NOMO-1 (cell line): ENCODE data around the gene UACA.
"Not testable (repeated sequence)": the region's sequence is repeated elsewhere in the genome, so short reads cannot be mapped to it uniquely, and the experiment has no call there.

ENCODE experiments used
- DNase-seq, 2 experiments: peaks; one replicate each; lab custom pipeline; 2025; ENCODE audit not compliant: unreplicated experiment in 2 of 2; lab: John Stamatoyannopoulos, UW

The UACA gene

DNA sequence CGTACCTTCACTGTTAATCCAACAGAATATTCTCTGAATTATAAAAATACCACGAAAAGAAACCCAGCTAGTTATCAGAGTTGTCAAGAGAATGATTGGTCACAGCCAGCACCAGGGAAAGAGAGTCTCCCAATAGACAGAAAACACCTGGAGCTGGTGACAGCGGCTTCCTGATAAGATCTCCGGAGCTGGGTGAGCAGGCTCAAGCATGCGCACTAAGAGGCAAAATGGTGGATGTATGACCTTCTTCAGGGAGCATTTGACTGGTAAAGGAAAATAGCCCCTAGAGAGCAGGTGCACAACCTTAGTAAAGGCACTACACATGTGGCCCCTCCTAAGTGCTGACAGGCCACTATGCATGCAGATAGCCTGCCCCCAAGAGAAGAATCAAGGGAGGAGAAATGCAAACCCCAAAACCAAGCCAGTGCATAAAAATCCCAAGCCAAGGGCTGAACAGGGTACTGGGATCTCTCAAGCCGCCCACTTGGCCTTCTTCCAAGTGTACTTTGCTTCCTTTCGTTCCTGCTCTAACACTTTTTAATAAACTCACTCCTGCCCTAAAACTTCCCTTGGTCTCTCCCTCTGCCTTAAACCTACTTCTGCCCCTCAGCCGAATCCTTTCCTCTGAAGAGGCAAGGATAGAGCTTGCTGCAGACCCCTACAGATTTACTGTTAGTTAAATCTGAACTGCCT, 93.2 kb downstream of the UACA start:
- DNase-seq: no peak

DNA sequence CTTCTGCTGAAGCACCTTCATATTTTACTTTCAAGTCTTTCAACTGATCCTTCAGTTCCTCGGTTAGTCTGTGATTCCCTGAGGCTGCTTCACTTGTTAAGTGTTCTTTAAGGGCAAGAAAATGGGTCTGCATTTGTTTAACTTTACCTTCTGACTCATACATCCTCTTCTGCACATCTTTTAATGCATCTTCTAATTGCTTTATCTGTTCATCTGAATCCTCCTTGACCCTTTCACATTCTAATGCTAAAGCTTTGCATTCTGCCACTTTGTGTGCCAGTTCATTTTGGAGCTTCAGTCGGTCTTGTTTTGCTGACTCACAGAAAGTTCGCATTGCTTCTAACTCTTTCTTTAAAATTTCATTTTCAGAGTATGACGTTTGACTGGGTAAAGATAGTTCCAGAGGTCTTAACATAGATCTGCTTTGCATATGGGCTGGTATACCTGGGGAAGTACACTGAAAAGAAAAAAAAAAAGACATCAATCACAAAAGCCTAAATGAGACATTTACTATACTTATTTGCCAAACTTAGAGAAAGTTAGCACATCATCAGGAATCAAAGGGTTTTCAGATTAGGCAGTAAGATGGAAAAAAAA, 94.3 kb downstream of the UACA start:
- DNase-seq: no peak

DNA sequence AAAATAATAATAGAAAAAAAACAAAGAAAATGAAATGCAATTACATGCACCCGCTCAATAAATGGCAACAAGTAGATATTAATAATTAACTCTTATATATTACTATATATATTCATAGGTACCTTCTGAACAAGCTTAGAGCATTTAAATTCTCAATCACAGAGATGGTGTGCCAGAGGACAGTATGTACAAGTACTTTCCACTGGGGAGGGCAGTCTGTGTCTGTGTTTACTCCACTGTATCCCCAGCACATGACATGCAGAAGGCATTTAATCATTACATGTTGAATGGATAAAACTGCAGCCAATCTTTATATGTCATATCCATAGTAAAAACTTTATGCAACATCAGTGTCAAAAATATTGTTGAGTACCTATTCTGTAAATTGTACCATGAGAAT, 97.8 kb downstream of the UACA start:
- no peak for DNase-seq

DNA sequence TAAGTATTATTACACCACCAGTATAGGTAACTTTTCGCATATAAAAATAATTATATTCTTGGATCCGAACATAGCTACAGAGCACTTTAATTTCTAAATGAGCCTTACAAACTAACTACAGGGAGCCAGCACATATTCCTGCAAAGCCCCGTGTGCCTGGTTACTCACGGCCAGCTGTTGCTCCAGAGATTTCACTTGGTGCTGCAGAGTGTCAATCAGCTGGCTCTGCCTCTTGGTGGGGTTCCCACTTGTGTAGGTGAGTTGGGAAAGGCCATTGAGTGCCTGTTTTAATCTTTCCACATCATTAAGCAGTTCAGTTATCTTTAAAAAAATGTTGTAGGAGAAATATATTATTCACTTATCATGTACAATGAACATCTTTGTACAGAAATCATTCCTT, 98.9 kb downstream of the UACA start:
- DNase-seq: no peak

DNA sequence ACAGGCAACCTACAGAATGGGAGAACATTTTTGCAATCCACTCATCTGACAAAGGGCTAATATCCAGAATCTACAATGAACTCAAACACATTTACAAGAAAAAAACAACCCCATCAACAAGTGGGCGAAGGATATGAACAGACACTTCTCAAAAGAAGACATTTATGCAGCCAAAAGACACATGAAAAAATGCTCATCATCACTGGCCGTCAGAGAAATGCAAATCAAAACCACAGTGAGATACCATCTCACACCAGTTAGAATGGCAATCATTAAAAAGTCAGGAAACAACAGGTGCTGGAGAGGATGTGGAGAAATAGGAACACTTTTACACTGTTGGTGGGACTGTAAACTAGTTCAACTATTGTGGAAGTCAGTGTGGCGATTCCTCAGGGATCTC, 100.3 kb downstream of the UACA start:
- DNase-seq: not testable (repeated sequence)

DNA sequence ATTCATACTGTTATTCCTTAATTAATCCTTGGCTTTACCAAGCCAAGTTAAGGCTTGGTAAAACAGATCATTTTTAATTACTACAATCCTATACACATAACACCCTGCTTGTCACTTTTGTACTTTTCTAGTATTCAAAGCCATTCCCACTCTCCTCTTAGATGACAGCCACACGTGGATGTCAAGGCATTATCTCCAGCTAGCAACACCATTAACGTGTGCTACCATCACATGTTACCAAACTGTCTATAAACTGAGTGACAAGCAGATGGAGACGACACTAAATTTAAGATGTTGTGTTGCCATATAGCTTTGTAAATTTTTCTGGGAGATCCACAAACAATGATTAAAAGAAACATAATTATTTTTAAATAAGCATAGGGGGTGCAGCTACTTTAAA, 103.7 kb downstream of the UACA start:
- no peak for DNase-seq

DNA sequence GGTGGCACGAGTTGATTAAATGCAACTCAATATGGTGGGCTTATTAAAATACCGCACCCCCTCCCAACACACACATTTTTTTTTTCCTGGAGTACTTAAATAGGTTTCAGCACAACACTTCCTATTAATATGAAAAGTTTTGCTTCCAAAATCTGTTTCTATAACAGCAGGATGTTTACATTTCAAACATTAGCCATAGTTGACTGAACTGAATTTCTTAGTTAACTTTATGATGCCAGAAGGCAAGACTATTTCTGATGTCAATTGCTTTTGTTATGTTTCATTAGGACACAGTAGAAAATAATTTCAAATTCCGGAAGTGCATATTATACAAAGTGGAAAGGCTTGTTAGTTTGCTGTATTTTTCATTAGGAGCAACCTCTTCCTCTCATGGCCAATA, 104.7 kb downstream of the UACA start:
- DNase-seq: no peak

DNA sequence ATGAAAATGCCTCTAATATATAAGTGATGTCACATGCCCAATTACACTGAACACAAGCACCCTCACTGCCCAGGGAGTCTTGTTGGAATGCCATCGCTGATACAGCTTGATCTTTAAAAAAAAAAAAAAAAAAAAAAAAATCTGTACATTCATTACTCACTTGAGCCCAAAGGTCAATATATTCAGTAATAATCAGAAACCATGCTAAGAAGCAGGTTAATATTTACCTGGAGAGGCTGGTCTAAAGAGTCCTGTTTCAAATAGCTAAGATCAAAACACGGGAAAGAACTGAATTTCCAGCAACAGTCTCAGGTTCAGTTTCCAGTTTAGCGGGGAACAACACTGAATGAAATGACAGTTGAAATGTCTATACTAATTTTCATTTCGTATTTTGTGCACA, 109.9 kb downstream of the UACA start:
- no peak for DNase-seq

DNA sequence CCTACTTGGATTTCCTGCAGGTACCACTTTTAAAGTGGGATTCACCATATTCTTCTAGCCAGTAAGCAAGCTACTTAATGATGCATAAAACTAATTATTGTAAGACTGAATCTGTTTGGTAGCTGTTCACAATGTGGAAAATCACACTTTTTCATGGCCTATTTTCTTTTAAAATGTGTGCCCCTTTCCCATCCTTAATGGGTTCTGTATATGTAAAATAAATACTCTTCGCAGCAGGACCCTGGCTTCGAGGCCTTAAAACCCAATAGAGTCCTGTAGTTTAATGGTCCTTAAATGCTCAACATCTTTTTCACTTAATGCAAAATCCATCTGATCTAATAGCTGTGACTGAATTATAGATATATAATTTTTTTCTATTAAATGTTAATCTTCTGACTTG, 111.0 kb downstream of the UACA start:
- no peak for DNase-seq

DNA sequence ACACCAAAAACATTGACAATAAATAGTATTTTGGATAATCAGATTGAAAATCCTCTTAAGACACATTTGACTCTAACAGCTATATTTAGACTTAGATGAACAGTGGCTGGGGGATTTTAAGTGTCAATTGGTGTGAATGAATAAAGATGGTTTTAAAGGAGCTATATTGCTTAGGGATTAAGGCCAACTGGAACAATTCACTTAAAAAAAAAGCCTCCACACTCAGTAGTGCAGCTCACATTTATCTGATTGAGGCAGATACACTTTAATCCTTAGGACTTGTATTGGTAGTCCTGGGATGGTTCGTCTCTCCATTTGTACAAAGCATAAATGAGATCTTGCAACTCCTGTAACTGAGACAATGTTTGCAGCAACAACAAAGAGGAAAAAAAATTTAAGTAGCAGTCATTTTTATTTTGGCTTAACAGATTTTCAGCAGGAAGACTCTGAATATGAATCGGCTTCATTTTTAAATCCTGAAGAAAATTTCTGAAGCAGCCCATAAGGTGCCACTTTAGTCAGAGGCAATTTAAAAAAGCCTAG, 112.0 kb downstream of the UACA start:
- no peak for DNase-seq

DNA sequence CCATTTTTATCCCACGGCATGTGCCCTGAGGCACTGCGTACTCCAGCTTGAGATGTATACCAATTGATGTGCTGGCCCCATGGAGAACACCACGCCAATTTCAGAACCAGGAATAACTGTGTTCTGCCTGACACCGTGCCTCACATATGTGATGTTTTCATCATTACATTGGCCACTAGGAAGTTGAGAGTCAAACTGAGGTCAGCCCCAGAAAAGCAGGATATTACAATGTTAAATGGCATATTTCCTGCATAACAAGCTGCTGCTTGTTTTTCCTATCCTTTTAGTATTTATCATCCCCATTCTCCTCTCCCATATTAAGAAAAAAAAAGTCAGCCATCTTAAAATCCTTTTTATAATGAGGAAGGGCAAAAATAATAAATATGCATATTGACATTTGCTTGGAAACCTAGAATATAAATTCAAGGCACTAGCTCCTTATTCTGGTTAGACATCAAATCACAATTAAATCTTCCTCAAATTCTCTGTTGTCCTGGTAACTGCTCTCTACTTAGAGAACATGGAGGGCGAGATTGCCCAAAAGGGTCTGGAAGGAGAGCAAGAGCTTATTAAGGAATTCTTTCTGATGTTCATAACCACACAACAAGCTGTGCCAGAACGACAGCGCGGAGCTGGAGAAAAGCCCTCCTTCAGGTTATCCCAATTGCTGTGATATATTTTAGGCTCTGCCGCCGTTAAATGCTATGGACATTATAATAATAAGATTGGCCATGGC, 112.6 kb downstream of the UACA start:
- DNase-seq: no peak

DNA sequence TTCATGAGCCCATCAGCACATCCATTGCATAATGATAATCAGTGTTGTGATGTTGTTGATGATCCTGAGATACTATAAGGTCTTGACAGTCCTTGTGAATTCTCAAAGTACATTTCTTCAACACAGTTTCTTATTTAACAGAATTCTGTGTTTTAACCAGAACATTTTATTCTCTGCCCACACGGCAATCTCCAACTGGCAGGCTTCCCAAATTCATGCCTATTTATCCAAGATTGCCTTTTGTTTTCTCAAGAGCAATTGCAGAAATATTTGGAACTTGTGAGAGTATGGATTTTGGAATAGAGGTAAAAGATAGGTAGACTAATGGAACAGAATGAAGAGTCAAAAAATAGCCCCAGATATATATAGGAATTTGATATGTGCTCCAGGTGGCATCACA, 116.0 kb downstream of the UACA start:
- DNase-seq: no peak

DNA sequence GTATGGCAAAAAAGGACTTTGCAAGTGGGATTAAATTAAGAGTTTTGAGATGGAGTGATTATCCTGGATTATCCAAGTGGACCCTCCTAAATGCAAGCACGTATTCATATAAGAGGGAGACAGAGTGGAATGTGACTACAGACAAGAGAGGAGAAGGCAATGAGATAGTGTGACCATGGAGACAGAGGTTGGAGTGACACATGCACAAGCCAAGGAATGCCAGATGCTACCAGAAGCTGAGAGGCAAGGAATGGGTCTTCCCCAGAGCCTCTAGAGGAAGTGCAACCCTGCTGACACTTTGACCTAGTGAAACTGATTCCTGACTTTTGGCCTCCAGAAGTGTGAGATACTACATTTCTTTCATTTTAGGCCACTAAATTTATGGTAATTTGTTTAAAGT, 117.2 kb downstream of the UACA start:
- DNase-seq: no peak

DNA sequence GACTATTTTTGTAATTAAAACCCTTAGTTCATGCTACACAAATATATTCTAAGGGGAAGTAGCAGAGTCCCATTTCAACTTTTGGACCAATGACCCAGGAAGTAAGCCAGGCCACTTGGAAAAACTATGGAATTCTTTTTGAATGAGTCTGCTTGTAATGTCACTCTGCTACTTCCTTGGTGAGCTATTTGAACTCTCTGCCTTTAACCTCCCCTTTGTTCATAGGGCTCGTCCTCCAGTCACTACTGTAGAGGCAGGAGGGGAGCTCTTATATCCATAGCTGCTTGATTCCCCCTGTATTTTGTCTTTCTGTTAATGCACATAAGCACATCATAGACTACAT, 119.6 kb downstream of the UACA start:
- no peak for DNase-seq

DNA sequence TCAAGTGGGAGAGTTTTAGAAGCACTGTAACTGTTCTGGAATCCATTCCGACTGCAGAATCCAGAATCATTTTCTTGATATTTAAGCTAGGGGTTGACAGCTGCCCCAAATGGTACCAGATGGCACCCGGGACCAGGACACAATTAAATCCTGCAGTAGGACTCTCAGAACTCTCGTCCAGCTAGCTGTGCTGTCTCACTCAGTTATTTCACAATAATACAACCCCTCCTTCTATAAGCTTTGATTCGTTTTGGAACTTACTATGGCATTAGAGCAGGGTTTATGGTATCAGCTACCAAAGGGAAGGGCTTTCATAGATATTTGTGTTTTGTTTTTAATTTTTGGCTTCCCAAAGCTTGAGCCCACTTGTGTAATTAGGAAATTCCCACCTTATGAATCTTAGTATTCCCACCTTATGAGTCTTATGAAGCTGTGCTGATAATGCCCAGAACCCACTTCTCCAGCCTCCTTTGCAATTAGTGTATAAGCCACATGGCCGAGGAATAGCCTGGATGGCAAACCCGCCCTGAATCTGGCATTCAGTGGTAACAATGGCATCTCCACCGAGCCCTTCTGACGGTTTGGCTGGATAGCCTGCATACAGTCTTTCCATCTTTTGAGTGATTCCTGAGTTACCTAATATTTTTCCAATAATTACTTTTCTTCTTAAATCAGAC, 120.1 kb downstream of the UACA start:
- DNase-seq: no peak

DNA sequence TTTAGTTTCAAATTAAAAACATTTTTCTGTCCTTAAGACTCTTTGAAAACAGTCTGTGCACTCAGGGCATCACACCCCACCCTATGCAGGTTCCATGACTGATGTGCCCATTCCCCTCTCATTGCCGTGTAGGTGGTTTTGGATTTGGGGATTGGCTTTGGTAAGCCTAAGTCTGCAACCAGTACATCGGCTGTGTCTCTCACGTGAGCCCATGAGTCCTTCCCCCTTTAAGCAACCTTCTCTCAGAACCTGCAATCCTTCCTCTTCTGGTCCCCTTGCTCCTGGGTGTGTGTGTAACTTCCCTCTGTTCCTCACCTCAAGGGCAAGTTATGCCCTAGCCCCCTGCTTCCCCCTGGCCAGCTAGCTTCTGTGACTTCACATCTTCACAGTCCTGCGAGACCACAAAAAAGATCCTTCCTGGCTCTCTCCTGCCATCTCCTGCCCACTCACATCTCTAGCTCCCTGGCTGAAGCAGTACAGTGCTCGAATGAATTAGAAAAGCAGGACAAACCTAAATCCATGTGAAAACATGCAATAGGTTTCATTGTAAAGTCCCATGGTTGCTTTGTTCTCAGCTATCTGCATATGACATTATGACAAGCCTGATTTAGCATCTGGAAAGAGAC, 126.7 kb downstream of the UACA start:
- peak; percentile 77 for DNase-seq

DNA sequence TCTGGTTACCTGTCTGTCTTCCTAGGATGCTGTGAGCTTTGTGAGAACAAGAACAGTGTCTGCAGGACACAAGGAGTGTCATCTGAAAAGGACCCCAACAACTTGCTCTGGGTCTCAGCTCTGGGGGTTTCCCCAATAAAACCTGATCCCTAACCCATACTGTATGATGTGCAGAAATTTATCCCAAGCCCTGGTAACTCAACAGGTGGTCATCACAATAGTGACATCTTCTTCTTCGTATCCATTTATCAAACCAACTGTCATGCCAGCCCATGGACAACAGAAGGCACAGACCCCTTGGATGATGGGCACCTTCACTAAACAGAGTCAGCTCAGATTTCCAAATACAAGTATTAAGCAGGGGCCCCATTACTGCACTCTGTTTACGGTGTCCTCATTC, 127.5 kb downstream of the UACA start:
- DNase-seq: no peak

DNA sequence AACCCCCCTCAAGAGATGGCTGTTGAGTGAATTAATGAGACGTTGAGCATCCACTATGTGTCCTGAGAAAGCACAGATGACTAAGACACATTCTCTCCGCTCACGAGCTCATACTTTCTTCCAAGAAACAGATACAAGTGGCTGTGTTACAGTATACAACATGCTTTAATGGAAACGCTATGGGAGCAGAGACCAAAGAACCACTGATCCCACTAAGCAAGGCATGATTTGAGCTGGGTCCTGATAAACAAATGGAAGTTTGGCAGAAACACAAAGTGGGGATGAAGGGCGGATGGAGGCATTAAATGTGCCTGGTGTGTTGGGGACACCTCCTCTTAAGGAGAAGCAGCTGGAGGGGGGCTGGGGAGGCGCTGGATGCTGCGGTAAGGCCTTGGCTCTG, 129.4 kb downstream of the UACA start:
- no peak for DNase-seq

DNA sequence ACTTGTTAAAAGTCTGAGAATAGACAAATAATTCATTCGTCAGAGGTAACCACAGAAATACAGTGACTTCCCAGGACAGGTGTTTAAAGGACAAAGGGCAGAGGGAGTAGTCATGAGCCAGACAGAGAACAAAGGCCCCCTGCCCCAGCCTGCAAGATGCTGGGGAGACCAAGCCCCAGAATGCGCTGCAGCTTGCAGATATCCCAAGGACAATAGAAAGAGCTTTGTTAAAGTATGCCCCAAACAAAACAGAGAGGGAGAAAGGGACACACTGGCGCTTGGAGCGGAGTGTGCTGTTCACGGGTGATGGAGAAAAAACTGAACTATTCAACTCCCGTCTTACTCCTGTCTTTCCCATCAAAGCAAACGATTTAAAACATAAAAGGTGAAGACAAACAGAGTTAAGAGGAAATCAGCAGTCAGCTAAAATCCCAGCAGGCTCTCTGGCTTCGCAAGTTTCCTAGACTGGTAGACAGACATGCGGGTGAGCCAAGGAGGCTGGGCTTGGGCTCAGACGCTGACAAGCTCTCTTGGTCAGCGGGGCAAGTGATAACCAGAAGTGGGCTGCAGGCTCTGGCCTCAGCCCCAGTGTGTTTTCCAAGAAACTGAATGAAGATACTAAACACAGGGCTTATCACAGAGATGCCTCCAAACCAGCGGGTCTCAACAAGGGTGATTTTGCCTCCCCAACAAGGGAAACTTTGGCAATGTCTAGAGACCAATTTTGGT, 130.1 kb downstream of the UACA start:
- DNase-seq: no peak

DNA sequence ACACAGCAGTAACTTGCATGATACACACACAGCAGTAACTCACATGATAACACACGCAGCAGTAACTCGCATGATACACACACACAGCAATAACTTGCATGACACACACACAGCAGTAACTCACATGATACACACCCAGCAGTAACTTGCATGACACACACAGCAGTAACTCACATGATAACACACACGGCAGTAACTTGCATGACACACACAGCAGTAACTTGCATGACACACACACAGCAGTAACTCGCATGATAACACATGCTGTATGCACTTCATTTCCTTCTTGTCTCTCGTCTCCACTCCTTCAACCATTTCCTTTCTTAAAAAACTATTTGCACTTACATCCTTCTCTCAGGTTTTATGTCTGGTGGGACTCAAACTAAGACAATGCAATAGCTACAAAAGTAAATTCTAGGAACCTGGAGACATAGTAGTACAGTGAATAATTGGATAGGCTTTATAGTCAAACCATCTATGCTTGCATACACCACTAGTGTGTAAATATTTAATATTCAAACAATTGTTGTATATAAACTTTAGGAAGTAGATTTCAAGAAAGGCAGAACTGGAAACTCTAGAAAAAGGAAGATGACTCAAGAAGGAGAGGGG, 130.8 kb downstream of the UACA start:
- peak in 1 of 2 experiments; percentile 36 for DNase-seq
